ENCODE data around the gene TYW5.
"Not testable (repeated sequence)": the region's sequence is repeated elsewhere in the genome, so short reads cannot be mapped to it uniquely, and the experiment has no call there.

Gene TYW5

GRCh38 chr2:199912553-199913114, 42.7 kb downstream of the TYW5 start:
- DNase-seq = not testable (repeated sequence)

DNA sequence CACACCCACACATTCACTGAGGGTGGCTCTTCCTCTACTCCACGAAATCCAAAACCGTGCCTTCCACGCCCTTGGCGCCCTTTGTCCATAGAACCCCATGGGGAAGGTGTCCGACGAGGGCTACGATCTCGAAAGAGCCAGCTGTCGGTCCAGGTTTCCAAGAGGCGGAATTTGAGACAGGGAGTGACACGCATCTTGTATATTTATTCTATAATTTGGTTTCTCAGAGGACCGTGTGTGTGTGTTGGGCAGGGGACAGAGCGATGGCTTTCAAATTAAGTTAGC, 43.5 kb downstream of the TYW5 start:
- DNase-seq = no peak

DNA sequence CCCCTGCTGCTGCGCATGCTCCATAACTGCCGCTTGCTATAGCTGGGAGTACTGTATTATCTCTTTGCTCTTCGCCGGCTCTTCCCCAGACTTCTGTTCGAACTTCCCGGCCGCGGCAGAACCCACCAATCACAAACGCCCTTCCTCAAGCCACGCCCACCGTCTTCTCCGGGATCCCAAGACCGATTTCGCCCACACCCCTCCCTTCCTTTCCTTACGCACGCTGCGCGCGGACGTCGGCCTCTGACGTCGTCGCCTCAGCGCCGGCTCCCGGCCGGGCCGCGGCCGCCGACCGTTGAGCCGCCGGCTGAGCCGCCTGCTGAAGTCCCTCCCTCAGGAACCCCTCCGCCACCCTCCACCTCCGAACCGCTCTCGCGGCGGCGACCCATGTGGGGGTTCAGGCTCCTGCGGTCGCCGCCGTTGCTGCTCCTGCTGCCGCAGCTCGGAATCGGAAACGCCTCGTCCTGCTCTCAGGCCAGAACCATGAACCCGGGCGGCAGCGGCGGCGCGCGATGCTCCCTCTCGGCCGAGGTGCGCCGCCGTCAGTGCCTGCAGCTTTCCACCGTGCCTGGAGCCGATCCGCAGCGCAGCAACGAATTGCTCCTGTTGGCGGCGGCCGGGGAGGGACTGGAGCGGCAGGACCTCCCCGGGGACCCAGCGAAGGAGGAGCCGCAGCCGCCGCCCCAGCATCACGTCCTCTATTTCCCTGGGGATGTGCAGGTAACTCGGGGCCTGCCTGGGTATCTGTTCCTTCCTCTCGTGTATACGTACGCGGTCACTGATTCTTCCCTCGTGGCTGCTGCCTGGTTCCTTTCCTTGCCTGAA, 44.0 kb downstream of the TYW5 start, which contains the start of gene C2orf69:
Gene C2orf69 (plus strand): TSS at position 242 of the 825 bp plus-strand sequence. CDS start 146 bp downstream, at position 388.
- peak; percentile 99 for DNase-seq

DNA sequence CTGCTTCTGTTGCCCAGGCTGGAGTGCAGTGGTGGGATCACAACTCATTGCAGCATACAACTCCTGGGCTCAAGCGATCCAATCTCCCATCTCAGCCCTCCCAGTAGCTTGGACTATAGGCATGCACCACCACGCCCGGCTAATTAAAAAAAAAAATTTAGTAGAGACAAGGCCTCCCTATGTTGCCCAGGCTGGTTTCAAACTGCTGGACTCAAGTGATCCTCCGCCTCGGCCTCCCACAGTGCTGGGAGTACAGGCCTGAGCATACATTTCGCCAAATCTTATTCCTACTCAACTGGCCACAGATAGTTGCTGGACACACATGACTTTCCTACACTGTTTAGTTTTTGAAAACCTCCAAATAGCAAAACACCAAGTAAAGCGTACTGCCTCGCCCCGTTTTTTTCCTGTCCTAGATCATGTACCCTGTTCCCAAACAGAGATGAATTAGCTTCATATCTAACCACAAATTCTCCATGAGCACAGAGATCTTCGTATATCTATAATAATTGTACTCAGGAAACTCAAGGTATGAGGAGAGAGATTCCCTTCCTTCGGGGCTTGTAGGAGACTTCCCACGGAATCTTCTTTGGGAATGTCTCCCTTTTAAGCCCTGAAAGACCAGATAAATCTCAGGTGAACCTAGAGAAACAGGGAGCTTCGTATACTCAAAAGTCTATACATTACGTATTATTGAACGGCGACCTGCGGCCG, 44.8 kb downstream of the TYW5 start:
- no peak for DNase-seq

GRCh38 chr2:199907008-199907714, 48.1 kb downstream of the TYW5 start:
- DNase-seq = no peak

GRCh38 chr2:199903111-199903510, 52.2 kb downstream of the TYW5 start:
- DNase-seq = no peak

DNA sequence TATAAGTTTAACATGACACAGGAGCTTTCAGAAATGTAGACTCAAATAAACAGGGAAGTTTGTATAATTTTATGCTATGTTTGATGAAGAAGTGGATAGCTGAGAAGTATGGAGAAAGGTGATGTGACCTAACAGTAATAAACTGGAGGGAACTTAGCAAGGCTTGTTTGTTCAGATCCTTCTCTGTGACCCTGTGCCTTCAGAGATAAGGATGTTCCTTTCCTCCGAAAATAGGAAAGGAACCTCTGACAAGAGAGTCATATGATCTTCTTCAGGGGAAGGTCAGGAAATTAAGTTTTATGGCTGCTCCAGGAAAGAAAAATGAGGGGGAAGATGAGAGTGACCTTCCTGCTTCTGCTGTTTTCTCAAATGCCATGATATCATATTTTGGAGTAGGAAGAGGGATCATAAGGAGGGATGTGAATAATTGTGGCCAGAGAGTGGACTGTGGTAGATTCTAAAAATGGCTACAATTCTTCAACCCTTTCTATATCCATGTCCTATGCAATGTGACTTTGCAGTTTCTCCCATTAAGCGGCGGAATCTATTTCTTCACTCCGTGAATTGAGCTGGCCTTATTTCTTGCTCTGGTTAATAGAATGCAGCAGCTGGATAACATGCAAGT, 52.7 kb downstream of the TYW5 start:
- DNase-seq = no peak

DNA sequence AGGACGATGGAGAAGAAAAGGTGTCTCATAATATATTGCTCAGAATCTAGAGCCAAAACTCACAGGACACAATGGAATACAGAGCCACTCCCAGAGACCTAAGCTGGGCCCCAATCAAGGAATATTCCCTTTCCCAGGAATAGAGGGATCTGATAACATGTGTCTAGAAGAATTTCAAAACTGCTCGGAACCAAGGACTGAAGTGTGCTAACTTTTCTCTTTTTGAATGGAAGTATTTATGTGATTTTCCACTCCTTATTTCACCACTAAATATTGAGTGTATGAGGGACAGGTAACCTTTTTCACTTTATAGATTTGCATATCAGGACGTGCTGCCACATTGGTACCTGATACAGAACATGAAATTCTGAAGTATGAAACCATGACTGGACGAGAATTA, 53.3 kb downstream of the TYW5 start:
- DNase-seq = no peak

GRCh38 chr2:199896617-199897016, 58.7 kb downstream of the TYW5 start:
- no peak for DNase-seq

DNA sequence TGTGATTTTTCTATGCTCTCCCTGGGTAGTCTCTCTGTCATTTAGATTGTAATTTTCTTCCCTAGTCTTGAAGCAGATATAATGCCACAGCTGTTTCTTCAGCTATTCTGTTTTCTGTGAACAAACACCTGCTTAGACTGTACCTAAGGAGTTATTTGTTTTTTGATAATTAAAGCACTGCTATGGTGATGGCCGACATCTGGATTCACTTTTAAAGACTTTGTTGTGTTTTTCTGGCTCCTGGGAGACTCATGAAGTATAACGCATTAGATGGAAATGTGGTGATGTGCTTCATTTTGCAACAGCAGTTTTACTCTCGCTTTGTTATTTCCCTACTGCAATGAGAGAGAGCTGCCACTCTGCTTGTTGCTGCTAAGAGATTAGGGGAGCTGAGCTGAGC, 59.9 kb downstream of the TYW5 start:
- DNase-seq = peak; percentile 7

- DNase-seq = peak; percentile 25
These were observed 71.6 kb downstream of the TYW5 start for GRCh38 chr2:199883474-199884212.

GRCh38 chr2:199882667-199883066, 72.6 kb downstream of the TYW5 start:
- DNase-seq = no peak
